NCI-H748 (cell line): ENCODE results near the gene EVA1A.

ENCODE experiments used
- DNase-seq: peaks from one replicate; lab custom pipeline; 2025; ENCODE audit not compliant: unreplicated experiment; lab: John Stamatoyannopoulos, UW

Gene EVA1A

DNA sequence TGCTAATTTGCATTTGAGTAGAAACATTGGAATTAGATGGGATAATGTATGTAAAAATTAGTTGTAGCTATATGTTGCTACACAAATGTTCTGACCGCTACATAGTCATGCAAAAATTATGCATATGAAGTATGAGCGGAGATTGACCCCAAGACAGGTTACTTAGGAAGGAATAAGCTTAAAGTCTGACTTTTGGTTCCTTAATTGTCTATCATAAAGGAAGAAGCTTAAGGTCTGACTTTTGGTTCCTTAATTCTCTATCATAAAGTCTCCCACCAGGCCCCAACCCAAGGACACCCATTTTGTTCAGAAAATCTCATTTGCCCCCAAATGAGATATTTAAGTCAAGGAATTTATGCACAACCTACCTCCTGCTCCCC is 106.5 kb downstream of the EVA1A start:
- no peak for DNase-seq

DNA sequence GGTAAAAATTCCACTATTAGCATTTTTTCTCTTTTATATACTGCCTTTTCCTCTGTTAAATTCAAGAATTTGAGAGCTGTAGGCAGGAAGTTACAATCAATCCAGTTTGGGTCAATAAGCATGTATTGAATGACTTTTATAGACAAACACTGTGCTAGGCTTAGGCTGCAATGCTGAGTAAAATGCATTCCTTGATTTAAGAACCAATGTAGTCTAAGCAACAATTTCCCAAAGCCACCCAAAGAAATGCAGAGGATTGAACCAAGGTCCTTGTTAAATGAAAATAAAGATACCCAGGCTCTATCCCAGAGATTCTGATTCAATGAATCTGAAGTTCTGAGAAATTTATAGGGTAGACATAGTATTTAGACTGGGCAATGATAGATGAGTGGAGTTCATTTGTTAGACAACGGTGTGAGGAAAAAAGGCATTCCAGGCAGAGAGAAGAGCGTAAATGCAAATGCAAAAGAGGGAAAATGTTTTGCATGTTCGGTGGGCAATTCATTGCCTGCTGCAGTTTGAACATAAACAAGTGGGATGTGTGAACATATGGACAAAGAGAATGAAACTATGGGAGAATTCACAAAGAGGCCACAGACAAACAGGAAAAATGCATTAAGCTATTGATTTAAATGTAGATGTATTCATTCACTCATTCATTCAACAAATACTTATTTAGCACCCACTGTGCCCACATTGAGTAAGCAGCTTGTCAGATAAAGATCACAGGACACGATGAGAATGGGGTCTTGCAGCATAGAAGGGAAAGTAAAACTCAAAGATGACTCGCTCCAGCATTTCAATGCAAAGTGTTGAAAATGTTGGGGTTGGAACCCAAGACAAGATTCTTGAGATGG is 107.1 kb downstream of the EVA1A start:
- DNase-seq = no peak

DNA sequence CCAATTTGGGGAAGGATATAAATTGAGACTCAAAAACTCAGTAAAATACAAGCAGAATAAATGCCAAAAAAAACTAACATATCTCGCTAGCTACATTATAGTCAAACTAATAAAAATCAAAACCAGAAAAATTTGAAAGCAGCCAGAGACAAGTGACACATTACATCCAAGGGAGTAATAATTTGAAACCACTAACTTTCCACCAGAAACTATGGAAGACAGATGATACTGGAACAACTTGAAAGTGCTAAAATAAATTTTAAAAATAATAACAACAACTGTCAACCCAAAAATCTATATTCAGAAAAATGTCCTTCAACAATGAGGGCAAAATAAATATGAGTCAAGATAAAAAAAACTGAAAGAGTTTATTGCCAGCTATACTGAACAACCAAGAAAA is 110.7 kb downstream of the EVA1A start:
- no peak for DNase-seq

GRCh38 chr2:75447176-75447575 is 113.6 kb downstream of the EVA1A start:
- no peak for DNase-seq
